GM21825 (cell line): Measurements from ENCODE around the gene SLC10A3.

Source experiments
- ATAC-seq: cut with Tn5 transposase; IDR thresholded peaks from one replicate; pipeline ENCODE4 v1.9.1; 2021; ENCODE audit warnings: mild to moderate bottlenecking, moderate library complexity; ENCODE audit not compliant: unreplicated experiment

Gene SLC10A3

DNA sequence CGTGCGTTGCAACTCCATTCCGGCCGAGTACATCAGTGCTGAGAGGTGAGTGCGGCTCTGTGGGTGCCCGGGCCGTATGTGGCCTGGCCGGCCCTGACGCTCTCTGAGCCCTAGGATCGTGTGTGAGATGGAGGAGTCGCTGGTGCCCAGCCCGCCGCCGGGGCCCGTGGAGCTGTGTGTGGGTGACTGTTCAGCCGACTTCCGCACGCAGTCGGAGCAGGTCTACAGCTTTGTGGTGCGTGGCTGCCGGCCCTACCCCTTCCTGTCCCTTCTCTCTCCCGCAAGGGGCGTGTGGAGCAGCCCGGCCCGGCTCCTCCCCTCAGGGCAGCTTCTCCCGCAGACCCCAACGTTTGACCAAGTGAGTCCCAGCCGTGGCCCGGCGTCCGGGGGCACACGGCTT, 24.4 kb downstream of the SLC10A3 start:
- ATAC-seq: no peak

- no peak for ATAC-seq
Observed at GRCh38 chrX:154465601-154466000, 24.8 kb downstream of the SLC10A3 start.

DNA sequence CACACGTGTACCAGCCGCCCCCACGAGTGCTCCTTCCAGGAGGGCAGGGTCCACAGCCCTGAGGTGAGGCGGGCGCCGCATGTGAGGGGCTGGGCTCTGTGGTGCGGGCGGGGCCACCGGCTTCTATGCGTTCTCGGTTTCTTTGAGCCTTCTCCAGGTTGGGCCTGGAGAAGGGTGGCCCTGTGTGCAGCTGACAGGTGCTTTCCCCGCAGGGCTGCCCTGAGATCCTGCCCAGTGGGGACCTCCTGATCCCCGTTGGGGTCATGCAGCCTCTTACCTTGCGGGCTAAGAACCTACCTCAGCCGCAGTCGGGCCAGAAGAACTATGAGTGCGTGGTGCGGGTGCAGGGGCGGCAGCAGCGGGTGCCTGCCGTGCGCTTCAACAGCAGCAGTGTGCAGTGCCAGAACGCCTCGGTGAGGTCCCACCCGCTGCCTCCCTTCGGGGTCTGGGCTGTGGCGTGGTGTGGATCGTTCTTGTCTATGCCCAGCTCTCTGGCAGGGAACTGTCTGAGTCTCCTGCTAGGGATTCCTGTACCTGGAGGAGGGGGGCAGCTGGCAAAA, 25.5 kb downstream of the SLC10A3 start:
- ATAC-seq: no peak

DNA sequence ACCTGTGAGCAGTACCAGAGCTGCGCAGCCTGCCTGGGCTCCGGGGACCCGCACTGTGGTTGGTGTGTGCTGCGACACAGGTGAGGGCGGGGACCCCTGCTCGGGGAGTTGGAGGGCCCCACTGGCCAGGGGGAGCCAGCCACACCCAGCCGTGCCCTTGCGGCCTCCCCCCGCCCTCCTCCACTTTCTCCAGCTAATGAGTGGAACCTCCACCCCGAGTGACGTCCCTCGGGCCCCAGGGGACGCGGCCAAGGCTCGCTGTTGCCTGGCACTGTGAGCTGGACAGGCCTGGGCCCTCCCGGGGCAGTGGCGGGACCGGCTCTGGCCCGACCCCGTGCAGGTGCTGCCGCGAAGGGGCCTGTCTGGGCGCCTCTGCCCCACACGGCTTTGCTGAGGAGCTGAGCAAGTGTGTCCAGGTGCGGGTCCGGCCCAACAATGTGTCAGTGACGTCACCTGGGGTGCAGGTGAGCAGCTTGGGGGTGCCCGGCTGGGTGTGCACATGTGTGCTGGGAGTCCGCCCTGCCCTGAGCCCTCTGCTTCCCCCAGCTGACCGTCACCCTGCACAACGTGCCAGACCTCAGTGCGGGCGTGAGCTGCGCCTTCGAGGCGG, 26.7 kb downstream of the SLC10A3 start:
- ATAC-seq: no peak

DNA sequence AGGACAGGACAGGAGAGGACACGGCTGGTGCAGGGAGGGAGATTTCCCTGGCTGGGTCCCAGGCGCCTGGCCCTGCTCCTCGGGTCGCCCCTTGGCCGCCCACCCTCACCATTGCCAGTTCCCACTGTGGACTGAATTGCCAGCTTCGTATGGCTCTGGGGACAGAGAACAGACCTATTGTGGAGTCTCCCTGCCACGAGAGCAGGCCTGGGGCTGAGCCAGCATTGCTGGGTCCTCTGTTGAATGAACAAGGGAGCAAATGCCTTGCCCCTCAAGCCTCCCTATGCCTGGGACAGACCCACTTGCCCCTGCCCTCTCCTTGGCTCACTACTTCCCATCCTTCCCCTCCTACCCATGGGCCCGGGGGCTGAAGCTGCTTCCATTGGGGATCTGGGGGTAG, 28.0 kb downstream of the SLC10A3 start:
- no peak for ATAC-seq

GRCh38 chrX:154460326-154460725, 30.1 kb downstream of the SLC10A3 start:
- no peak for ATAC-seq

DNA sequence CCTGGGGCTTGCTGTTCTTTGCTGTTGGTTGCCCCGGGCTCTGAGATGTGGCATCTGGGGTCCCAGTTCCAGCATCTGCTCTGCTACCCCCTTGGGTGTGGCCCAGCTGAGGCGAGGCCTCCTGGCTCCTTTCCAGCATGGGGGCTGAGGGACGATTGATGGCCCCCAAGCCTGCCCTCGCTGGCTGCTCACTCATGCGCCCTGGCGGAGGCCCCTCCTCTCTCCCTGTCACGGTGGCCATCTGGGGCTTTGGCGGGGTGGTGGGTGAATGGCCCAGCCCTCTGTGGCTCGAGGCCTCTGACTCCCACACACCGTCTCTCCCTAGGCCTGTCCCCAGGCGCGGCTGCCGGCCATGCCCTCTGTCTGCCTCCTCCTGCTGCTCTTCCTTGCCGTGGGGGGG, 30.6 kb downstream of the SLC10A3 start:
- ATAC-seq: no peak

- ATAC-seq: no peak
Observed at GRCh38 chrX:154458954-154459778, 31.3 kb downstream of the SLC10A3 start.

DNA sequence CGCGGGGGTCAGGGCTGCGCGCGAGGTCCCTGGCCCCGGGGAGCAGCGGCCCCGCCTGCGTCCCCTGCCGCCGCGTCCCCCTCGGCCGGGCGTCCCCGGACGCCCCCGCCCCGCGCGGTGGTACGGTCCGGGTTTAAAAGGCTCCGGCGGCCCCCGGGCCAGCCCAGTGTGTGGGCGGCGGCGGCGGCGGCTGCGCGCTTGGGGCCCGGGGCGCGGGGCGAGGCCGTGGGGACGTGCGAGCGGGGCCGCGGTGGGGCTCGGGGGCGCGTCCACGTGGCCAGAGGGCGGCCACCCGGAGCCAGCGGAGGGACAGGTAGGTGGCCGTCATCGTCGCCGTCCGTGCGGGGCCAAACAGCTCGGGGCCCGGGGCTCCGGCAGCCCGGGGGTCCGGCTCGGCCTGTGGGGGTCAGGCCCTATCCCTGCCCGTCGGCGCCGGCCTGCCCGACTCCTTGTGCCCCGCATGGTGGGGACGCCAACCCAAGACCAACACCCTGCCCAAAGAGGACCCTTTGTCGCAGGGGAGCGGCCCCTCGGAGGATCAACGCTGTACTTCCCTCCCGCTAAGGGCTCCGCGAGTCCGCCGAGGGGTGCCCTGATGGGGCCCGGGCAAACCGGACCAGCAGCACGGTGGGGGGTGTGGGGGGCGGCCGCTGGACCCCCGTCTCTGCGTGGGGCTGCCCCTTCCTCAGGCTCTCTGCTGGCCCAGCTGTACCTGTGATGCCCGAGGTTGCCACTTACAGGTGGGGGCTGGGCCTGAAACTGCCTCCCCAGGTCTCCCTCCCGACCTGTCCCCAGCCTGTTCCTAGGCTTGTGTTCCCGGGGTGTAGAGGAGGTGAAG, 32.1 kb downstream of the SLC10A3 start, which contains the start of gene PLXNA3:
Gene PLXNA3, plus strand, starts transcription at position 166 of the 838 bp plus-strand sequence. CDS start 1,903 bp downstream, outside the sequence.
- peak; percentile 44 for ATAC-seq

DNA sequence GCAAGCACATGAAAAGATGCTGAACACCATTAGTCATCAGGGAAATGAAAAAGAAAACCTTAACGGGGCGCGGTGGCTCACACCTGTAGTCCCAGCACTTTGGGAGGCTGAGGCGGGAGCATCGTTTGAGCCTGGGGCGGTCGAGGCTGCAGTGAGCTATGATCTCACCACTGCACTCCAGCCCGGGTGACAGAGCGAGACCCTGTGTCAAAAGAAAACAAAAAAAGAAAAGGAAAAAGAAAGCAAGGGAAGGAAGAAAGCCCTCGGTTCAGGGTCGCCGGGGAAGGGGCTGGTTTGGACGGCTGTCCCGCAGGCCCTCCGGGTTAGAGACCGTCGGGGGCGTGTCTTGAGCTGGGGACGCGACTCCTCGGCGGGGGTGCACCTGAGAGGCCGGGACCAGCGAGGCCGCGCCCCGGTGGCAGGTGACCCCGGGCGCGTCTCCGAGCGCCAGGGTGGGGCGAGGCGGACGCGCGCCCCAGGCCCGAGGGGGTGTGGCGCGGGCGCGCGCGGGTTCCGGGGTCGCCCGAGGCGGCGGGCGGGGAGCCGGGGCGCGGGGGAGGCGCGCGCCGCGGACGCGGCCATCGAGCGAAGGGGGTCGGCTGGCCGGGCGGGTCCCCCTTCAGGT, 32.8 kb downstream of the SLC10A3 start:
- peak; percentile 61 for ATAC-seq

DNA sequence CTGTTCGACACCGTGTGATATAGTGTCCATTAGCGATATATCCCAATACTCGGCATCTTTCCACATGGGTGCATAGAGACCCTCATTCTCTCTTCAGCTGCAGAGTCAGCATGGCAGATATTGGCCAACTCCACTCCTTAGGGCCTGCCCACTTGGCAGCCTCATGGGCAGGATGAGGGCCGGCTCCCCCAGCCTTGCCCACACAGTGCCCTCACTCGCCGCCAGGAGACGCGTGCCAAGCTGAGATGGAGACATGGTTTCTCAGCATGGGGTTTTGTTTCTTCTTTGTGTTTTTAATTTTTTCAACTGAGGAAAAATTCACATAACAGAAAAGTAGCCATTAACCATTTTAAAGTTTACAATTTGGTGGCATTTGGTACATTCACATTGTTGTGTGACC, 37.6 kb downstream of the SLC10A3 start:
- ATAC-seq: no peak

GRCh38 chrX:154450312-154450711, 40.1 kb downstream of the SLC10A3 start:
- ATAC-seq: no peak

GRCh38 chrX:154449618-154450017, 40.8 kb downstream of the SLC10A3 start:
- no peak for ATAC-seq

DNA sequence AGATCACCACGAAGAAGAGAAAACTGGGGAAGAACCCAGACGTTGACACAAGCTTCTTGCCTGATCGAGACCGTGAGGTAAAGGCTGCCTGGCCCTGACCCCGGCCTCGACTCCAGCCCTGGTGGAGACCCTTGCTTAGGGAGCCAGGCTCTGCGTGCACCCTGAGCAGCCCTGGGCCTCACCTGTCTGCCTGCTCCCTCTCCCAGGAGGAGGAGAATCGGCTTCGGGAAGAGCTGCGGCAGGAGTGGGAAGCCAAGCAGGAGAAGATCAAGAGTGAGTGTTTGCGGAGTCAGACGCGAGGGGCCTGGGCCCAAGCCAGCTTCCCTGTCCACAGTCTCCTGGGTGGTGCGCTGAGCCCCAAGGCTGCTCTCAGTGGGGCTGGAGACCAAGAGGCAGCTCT, 41.9 kb downstream of the SLC10A3 start:
- ATAC-seq: no peak

GRCh38 chrX:154446430-154446829, 44.0 kb downstream of the SLC10A3 start:
- no peak for ATAC-seq

DNA sequence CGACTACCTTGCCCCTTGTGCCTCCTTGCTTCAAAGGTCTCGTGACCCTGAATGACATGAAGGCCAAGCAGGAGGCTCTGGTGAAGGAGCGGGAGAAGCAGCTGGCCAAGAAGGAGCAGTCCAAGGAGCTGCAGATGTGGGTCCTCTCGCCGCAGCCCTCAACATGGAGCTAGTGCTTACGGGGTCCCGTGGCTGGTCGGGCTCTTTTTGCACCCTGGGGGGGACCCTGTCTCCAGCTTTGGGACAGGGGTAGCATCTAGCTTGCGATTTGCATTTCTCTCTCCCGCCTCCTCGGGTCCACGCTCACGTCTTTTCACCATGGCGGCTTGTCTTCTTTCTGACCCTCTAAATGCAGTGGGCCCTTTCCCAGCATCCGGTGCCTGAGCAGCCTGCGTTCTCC, 44.7 kb downstream of the SLC10A3 start:
- ATAC-seq: no peak

DNA sequence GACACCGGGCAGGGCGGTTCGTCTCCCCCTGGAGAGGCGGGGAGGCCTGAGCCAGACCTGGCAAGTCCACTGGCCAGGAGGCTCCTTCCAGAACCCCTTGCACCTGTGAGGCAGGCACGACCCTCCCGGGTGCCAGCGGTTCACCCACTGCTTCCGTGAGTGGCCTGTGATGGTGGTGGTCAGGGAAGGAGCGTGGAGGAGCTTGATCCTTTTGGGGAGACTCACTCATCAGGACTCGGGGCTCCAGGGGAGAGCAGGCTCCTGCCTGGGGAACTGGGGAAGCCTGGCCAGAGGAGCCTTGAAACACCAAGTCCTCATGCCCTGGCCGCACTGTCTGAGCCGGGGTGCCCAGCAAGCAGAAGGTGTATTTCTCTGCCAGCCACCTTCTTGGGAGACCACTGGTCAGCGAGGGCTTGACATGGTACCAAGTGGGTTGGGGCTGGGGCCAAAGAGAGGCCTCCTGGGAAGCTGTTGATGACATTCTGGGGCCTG, 45.6 kb downstream of the SLC10A3 start:
- no peak for ATAC-seq

DNA sequence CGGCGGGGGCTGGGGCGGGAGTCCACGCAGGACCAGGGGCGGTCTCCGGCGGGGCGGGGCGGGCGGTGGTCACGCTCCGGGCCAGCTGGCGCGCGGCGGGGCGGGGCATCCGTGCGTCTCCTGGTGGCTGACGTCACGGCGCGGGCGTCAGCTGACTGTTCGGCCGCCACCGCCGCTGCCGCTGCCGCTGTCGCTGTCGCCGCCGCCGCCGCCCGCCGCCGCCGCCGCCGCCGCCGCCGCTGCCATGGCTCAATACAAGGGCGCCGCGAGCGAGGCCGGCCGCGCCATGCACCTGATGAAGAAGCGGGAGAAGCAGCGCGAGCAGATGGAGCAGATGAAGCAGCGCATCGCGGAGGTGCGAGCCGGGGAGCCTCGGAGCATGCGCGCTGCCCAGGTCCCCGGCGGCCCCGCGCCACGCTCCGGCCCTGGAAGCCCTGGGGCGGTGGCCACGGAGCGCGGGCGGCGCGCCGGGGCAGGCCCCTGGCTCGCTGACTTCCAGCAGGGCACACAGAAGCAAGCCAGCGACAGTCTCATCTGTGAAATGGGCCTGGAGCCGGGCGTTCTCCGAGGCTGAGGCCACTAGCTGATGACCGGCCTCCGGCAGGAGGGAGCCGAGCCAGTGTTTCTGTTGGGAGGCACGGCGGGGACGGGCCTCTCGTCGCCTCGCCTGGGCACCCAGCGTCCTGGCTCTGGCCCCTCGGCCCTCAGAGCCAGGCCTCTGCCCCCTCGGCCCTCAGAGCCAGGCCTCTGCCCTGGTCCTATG, 46.3 kb downstream of the SLC10A3 start, which contains the start of gene FAM50A:
Gene FAM50A, plus strand, starts transcription at position 150 of the 763 bp plus-strand sequence. Its CDS starts 95 bp downstream, at position 245.
- ATAC-seq: peak; percentile 74

DNA sequence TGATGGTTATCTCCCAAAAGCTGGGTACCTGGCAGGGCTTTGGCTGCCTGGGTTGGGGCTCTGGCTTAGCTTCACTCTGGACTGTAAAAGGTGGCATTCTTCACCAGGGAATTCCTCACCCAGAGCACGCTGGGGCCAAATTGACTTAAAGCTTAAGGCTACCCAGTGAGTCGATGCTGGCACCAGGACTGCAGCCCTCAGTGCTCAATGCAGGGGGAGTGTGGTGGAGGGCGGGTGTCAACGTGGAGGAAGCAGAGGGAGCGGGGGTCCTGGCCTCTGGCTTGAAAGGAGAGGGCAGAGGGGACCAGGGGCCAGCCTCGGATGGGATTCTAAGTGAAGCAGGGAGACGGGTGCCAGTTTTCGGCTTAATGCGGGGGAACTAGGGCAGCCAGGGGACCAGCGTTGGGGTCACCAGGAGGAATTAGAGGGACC, 46.9 kb downstream of the SLC10A3 start:
- no peak for ATAC-seq
